WERI-Rb-1 (cell line): ENCODE data around the gene BLCAP.
A peak's percentile ranks its signal among the peaks of the same experiment; 100 is the strongest.

Experiments used
- DNase-seq: peaks from one replicate; pipeline ENCODE4 v3.0.0-alpha.2; 2020
- H3K27ac ChIP-seq: fragments of 250-450 bp; sonication (Bioruptor Pico); 2 replicates; pipeline ENCODE4 v1.5.1; 2020; ENCODE audit warnings: mild to moderate bottlenecking, moderate library complexity
- H3K27me3 ChIP-seq: fragments of 250-450 bp; sonication (Bioruptor Pico); 2 replicates; pipeline ENCODE4 v1.5.1; 2021; ENCODE audit warnings: mild to moderate bottlenecking, low read depth, moderate library complexity; ENCODE audit not compliant: insufficient read depth, severe bottlenecking
- H3K36me3 ChIP-seq: fragments of 250-450 bp; sonication (Bioruptor Pico); 2 replicates; pipeline ENCODE4 v1.5.1; 2020; ENCODE audit warnings: mild to moderate bottlenecking, moderate library complexity
- H3K4me3 ChIP-seq: 2 replicates; pipeline ENCODE4 v1.5.1; 2011; ENCODE audit warnings: low read depth, mild to moderate bottlenecking, control low read depth, low read length
- H3K9me3 ChIP-seq: fragments of 250-450 bp; sonication (Bioruptor Pico); 2 replicates; pipeline ENCODE4 v1.5.1; 2021; ENCODE audit warnings: mild to moderate bottlenecking, moderate library complexity; ENCODE audit not compliant: severe bottlenecking
- TF ChIP-seq, protein P1 (sequence below): IDR thresholded peaks from 2 replicates; pipeline ENCODE4 v1.5.1; 2011; ENCODE audit warnings: low read depth, mild to moderate bottlenecking, control low read depth, inconsistent platforms, low read length

The BLCAP gene

GRCh38 chr20:37571033-37571432, 43.4 kb upstream of the BLCAP start:
- H3K36me3 ChIP-seq: no peaks in the 10 kb centered on the region
- H3K27me3 ChIP-seq: no peaks in the 10 kb centered on the region
- no peak overlapping the region for H3K27ac ChIP-seq
- no peaks in the 10 kb centered on the region for H3K9me3 ChIP-seq
- no peak overlapping the region for H3K4me3 ChIP-seq
- TF ChIP-seq, protein P1, sequence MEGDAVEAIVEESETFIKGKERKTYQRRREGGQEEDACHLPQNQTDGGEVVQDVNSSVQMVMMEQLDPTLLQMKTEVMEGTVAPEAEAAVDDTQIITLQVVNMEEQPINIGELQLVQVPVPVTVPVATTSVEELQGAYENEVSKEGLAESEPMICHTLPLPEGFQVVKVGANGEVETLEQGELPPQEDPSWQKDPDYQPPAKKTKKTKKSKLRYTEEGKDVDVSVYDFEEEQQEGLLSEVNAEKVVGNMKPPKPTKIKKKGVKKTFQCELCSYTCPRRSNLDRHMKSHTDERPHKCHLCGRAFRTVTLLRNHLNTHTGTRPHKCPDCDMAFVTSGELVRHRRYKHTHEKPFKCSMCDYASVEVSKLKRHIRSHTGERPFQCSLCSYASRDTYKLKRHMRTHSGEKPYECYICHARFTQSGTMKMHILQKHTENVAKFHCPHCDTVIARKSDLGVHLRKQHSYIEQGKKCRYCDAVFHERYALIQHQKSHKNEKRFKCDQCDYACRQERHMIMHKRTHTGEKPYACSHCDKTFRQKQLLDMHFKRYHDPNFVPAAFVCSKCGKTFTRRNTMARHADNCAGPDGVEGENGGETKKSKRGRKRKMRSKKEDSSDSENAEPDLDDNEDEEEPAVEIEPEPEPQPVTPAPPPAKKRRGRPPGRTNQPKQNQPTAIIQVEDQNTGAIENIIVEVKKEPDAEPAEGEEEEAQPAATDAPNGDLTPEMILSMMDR: no peak
- no peak for DNase-seq

- no peaks in the 10 kb centered on the region for H3K27me3 ChIP-seq
- no peak overlapping the region for H3K4me3 ChIP-seq
- TF ChIP-seq, protein P1: no peak
- no peak overlapping the region for H3K27ac ChIP-seq
- no peaks in the 10 kb centered on the region for H3K9me3 ChIP-seq
- DNase-seq: no peak
- H3K36me3 ChIP-seq: no peaks in the 10 kb centered on the region
These were observed 42.7 kb upstream of the BLCAP start for GRCh38 chr20:37570419-37570818.

GRCh38 chr20:37567671-37568588, 40.3 kb upstream of the BLCAP start:
- peak overlapping the region; percentile 58 for H3K27ac ChIP-seq
- no peaks in the 10 kb centered on the region for H3K36me3 ChIP-seq
- H3K9me3 ChIP-seq: no peaks in the 10 kb centered on the region
- peak; percentile 30 for DNase-seq
- H3K4me3 ChIP-seq: no peak overlapping the region
- H3K27me3 ChIP-seq: no peaks in the 10 kb centered on the region
- TF ChIP-seq, protein P1: no peak

- peak overlapping the region; percentile 58 for H3K27ac ChIP-seq
- TF ChIP-seq, protein P1: no peak
- H3K27me3 ChIP-seq: no peaks in the 10 kb centered on the region
- no peaks in the 10 kb centered on the region for H3K9me3 ChIP-seq
- no peaks in the 10 kb centered on the region for H3K36me3 ChIP-seq
- no peak for DNase-seq
- H3K4me3 ChIP-seq: no peak overlapping the region
These were observed 39.6 kb upstream of the BLCAP start for GRCh38 chr20:37567331-37567665.

- no peaks in the 10 kb centered on the region for H3K36me3 ChIP-seq
- no peak overlapping the region for H3K4me3 ChIP-seq
- no peak for DNase-seq
- TF ChIP-seq, protein P1: no peak
- H3K27ac ChIP-seq: peak overlapping the region; percentile 63
- H3K27me3 ChIP-seq: no peaks in the 10 kb centered on the region
- H3K9me3 ChIP-seq: no peaks in the 10 kb centered on the region
These were observed 39.1 kb upstream of the BLCAP start for GRCh38 chr20:37566590-37567330.
